CD14-positive monocyte (primary cell): ENCODE results near the gene ULK4. TPM values are rescaled to one million over a fixed set of nuclear protein-coding genes. Genes with fewer than 3 reads are reported as not detected.

Experiments used
- DNase-seq, 3 donors: peaks; one replicate each; pipeline ENCODE4 v3.0.0-alpha.2; 2011 to 2022
- H2AFZ ChIP-seq: 2 replicates; pipeline ENCODE4 v1.6.0; 2012; ENCODE audit warnings: mild to moderate bottlenecking, low read depth, low read length, inconsistent platforms; ENCODE audit not compliant: insufficient read depth, poor library complexity, severe bottlenecking
- H3K27ac ChIP-seq, 2 donors: 1 replicate in 1 of 2; 2 replicates in 1 of 2; pipeline ENCODE4 v1.5.1; 2012 to 2013; ENCODE audit warnings: low read length in 2 of 2, control low read depth in 1 of 2, inconsistent platforms in 1 of 2, low read depth in 1 of 2, mild to moderate bottlenecking in 1 of 2
- H3K27me3 ChIP-seq, 2 donors: one replicate each; pipeline versions ENCODE4 v1.6.0 to v1.6.1; 2011 to 2013; ENCODE audit warnings: low read length in 2 of 2; ENCODE audit not compliant: control insufficient read depth in 2 of 2, insufficient read depth in 2 of 2
- H3K36me3 ChIP-seq, 2 donors: replicated peaks in 1 of 2; 1 replicate in 1 of 2; 2 replicates in 1 of 2; pipeline versions ENCODE4 v1.5.1 to v1.6.1; 2012 to 2013; ENCODE audit warnings: low read length in 2 of 2, control low read depth in 1 of 2, inconsistent platforms in 1 of 2, mild to moderate bottlenecking in 1 of 2; ENCODE audit not compliant: insufficient read depth in 2 of 2, control insufficient read depth in 1 of 2
- H3K4me1 ChIP-seq, 2 donors: 1 replicate in 1 of 2; 2 replicates in 1 of 2; pipeline versions ENCODE4 v1.5.1 to v1.6.1; 2012 to 2013; ENCODE audit warnings: low read length in 2 of 2, control low read depth in 1 of 2, inconsistent platforms in 1 of 2, mild to moderate bottlenecking in 1 of 2, moderate library complexity in 1 of 2; ENCODE audit not compliant: insufficient read depth in 2 of 2, control insufficient read depth in 1 of 2
- H3K4me2 ChIP-seq: replicated peaks from 2 replicates; pipeline ENCODE3; 2012; ENCODE audit warnings: low read length, moderate library complexity, mild to moderate bottlenecking; ENCODE audit not compliant: poor library complexity, severe bottlenecking; ENCODE audit errors: extremely low read depth
- H3K4me3 ChIP-seq, 3 experiments: fragments of 200-600 bp in 1 of 3; sonication (generic) in 1 of 3; replicated peaks in 1 of 3; 1 replicate in 2 of 3; 2 replicates in 1 of 3; pipeline ENCODE4 v1.5.1; 2011 to 2013; ENCODE audit warnings: low read length in 3 of 3, mild to moderate bottlenecking in 3 of 3, control low read depth in 2 of 3, low read depth in 2 of 3, inconsistent platforms in 1 of 3, moderate library complexity in 1 of 3
- H3K79me2 ChIP-seq: 2 replicates; pipeline ENCODE4 v1.6.0; 2012; ENCODE audit warnings: mild to moderate bottlenecking, control low read depth, inconsistent platforms, low read length, moderate library complexity; ENCODE audit not compliant: insufficient read depth
- H3K9ac ChIP-seq: 2 replicates; pipeline ENCODE4 v1.6.0; 2017; ENCODE audit warnings: low read length, mild to moderate bottlenecking; ENCODE audit not compliant: insufficient read depth, poor library complexity, severe bottlenecking
- H3K9me3 ChIP-seq, 2 donors: replicated peaks in 1 of 2; 1 replicate in 1 of 2; 2 replicates in 1 of 2; pipeline versions ENCODE4 v1.5.1 to v1.6.1; 2012 to 2013; ENCODE audit warnings: low read length in 2 of 2, control low read depth in 1 of 2; ENCODE audit not compliant: control insufficient read depth in 1 of 2, insufficient read depth in 1 of 2
- H4K20me1 ChIP-seq: 2 replicates; pipeline ENCODE4 v1.6.0; 2012; ENCODE audit warnings: mild to moderate bottlenecking, low read length, control low read depth, moderate library complexity; ENCODE audit not compliant: insufficient read depth
- H3K27ac Mint-ChIP-seq, 7 donors: one replicate each; pipeline ENCODE4 v1.8.0; 2020; ENCODE audit warnings: mild to moderate bottlenecking in 7 of 7, mixed read lengths in 7 of 7, moderate library complexity in 6 of 7, inconsistent platforms in 2 of 7
- H3K27me3 Mint-ChIP-seq, 3 donors: one replicate each; pipeline ENCODE4 v1.8.0; 2021 to 2022; ENCODE audit warnings: low read depth in 3 of 3, mild to moderate bottlenecking in 3 of 3, mixed read lengths in 3 of 3, moderate library complexity in 3 of 3, inconsistent platforms in 1 of 3
- H3K36me3 Mint-ChIP-seq, 2 donors: one replicate each; pipeline ENCODE4 v1.8.0; 2020; ENCODE audit warnings: mixed read lengths in 2 of 2, inconsistent platforms in 1 of 2, mild to moderate bottlenecking in 1 of 2
- H3K4me1 Mint-ChIP-seq: one replicate; pipeline ENCODE4 v1.8.0; 2020; ENCODE audit warnings: mild to moderate bottlenecking, mixed read lengths
- H3K4me3 Mint-ChIP-seq, 2 donors: one replicate each; pipeline ENCODE4 v1.8.0; 2020; ENCODE audit warnings: mild to moderate bottlenecking in 2 of 2, mixed read lengths in 2 of 2, moderate library complexity in 1 of 2
- H3K9me3 Mint-ChIP-seq, 7 donors: one replicate each; pipeline ENCODE4 v1.8.0; 2020 to 2022; ENCODE audit warnings: mixed read lengths in 7 of 7, mild to moderate bottlenecking in 6 of 7, moderate library complexity in 6 of 7, inconsistent platforms in 2 of 7
- CTCF ChIP-seq: fragments of 200-600 bp; IDR thresholded peaks from one replicate; pipeline ENCODE4 v1.8.0; 2022; ENCODE audit warnings: antibody characterized with exemption, mild to moderate bottlenecking
- WGBS: methylation state at CpG from one replicate; pipeline ENCODE4 v1.1.5; 2013; ENCODE audit warnings: missing lambda C conversion rate; ENCODE audit not compliant: insufficient coverage; 5-methylcytosine and 5-hydroxymethylcytosine counted together
- intact Hi-C, 2 donors: fragments of 100-400 bp; cut with micrococcal nuclease; formaldehyde crosslinking; loops; one replicate each; pipeline versions ENCODE4 v1.15.0 to v1.15.1; 2023
- polyA plus RNA-seq, 3 donors: library from polyadenylated mRNA; depleted of rRNA in 1 of 3; unstranded in 2 of 3; stranded (reverse) in 1 of 3; fragments of 300-500 nt in 2 of 3; fragments of >200 nt in 1 of 3; fragmentation: Illumina TruSeq in 2 of 3; gene quantifications; 1 replicate in 2 of 3; 2 replicates in 1 of 3; pipeline ENCODE4 v1.2.3, GENCODE V29; 2012 to 2021

The ULK4 gene
- polyA plus RNA-seq, 3 donors = 6.7 to 14.0 (median 11.8) TPM

GRCh38 chr3:41532976-41533375 is 428.9 kb downstream of the ULK4 start:
- WGBS = no CpG with 5 or more reads among the region's 3 CpGs

GRCh38 chr3:41526995-41527573 is 434.8 kb downstream of the ULK4 start:
- Mint-ChIP-seq H3K9me3 (peaks cover 0 to 6% (median 0%) of the 10 kb centered on the region in 7 donors), H3K4me1 (peaks cover 9% of the 10 kb centered on the region), H3K4me3 (no peak overlapping the region), H3K36me3 (no peaks in the 10 kb centered on the region), H3K27ac (no peak overlapping the region), H3K27me3 (no peaks in the 10 kb centered on the region)
- no peaks in the 10 kb centered on the region for H3K36me3 ChIP-seq
- no peak overlapping the region for H3K4me3 ChIP-seq
- no peaks in the 10 kb centered on the region for H3K27me3 ChIP-seq
- no peaks in the 10 kb centered on the region for H3K9me3 ChIP-seq
- WGBS = no CpG with 5 or more reads among the region's 5 CpGs
- no peak for DNase-seq
- peaks cover 0 to 4% of the 10 kb centered on the region in 2 donors for H3K4me1 ChIP-seq
- intact Hi-C loops = no loop called here
- H4K20me1 ChIP-seq = no peaks in the 10 kb centered on the region
- no peak overlapping the region for H3K4me2 ChIP-seq
- H2AFZ ChIP-seq = no peak overlapping the region
- no peak overlapping the region for H3K27ac ChIP-seq
- no peaks in the 10 kb centered on the region for H3K79me2 ChIP-seq
- H3K9ac ChIP-seq = no peak overlapping the region
- no peak for TF ChIP-seq CTCF

More at GRCh38 chr3:41532976-41533375, 428.9 kb downstream of the ULK4 start:
- H3K4me3 Mint-ChIP-seq = no peak overlapping the region
- Histone ChIP-seq H3K4me1 (no peaks in the 10 kb centered on the region), H3K9ac (no peak overlapping the region), H3K4me3 (no peak overlapping the region), H2AFZ (no peak overlapping the region), H3K79me2 (no peaks in the 10 kb centered on the region), H4K20me1 (no peaks in the 10 kb centered on the region), H3K27me3 (no peaks in the 10 kb centered on the region), H3K4me2 (no peak overlapping the region), H3K36me3 (no peaks in the 10 kb centered on the region), H3K27ac (no peak overlapping the region), H3K9me3 (no peaks in the 10 kb centered on the region)
- H3K27me3 Mint-ChIP-seq = peaks cover 0 to 2% (median 2%) of the 10 kb centered on the region in 3 donors
- H3K4me1 Mint-ChIP-seq = no peaks in the 10 kb centered on the region
- H3K27ac Mint-ChIP-seq = peak overlapping the region in 1 of 7 donors; percentile 14
- no peak for DNase-seq
- no peak for TF ChIP-seq CTCF
- H3K36me3 Mint-ChIP-seq = no peaks in the 10 kb centered on the region
- peaks cover 0 to 10% (median 4%) of the 10 kb centered on the region in 7 donors for H3K9me3 Mint-ChIP-seq
- intact Hi-C loops = no loop called here
